Measurements from ENCODE around the gene SPAG8. TPM values are rescaled to one million over a fixed set of nuclear protein-coding genes. Genes with fewer than 3 reads are reported as not detected.

The SPAG8 gene
- total RNA-seq, 1 donor from 2014 or later = 0.21 TPM

DNA sequence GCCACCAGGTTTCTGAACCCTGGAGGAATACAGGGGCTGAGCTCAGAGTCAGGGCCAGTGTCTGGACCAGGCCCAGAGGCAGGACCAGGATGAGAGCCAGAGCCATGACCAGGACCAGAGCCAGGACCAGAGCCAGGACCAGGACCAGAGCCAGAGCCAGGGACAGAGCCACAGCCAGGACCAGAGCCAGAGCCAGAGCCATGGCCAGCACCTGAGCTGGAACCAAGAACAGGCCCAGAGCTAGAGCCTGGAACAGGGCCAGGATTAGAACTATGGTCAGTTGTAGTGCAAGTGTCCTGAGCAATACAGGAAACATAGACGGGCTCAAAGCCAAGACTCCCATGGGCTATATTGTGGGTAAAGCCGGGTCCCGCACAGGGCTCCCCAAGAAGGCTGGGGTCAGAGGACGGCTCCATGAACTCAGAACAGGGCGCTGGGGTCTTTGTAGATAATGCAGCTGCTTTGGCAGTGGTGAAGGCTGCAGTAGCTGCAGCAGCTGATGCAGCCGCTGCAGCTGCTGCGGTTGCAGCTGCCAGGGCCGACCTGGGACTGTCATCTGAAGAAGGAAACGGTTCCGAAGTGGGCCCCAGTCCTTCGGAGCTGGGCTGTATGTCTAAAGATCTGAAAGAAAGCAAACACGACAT, 559 bp downstream of the SPAG8 start:
- Mint-ChIP-seq H3K36me3 (ENCODE audit: low read depth) (peaks cover 12% of the 10 kb centered on the region), H3K27ac (peak overlapping the region; percentile 94), H3K4me1 (peaks cover 35% of the 10 kb centered on the region), H3K9me3 (peaks cover 3% of the 10 kb centered on the region), H3K27me3 (no peaks in the 10 kb centered on the region), H3K4me3 (peak overlapping the region; percentile 87)
- no peak for DNase-seq
- intact Hi-C loops (cut with micrococcal nuclease) = loop anchor here (1.0 to 10.0 kb wide), 6 partner anchors 13 to 697 kb away; partner anchors contain the start of genes ATOSB, CCDC107, RMRP and RNF38

DNA sequence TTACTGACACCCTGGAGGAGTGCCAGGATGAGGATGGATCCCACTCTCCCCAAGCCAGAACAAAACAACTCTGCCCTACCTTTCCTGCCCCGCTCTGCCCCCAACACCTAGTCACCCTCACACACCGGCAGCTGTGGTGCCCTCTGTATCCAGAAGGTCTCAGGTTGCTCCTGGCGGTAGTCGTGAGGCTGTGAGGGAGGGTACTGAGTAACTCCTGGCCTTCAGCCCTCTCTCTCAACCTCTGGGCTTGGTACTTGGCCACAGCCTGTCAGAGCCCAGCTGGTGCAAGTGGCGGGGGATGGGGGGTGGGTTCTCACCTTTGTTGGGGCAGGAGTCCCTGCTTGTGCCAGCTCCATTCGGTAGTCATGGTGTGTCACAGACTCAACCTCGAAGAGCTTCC, 1.9 kb downstream of the SPAG8 start:
- H3K4me1 Mint-ChIP-seq = peaks cover 32% of the 10 kb centered on the region

GRCh38 chr9:35808433-35808832, 3.6 kb downstream of the SPAG8 start:
- H3K4me1 Mint-ChIP-seq = peaks cover 24% of the 10 kb centered on the region
- intact Hi-C loops (cut with micrococcal nuclease) = no loop called here

More for the DNA sequence above, 1.9 kb downstream of the SPAG8 start:
- no peak overlapping the region for H3K27ac Mint-ChIP-seq
- no peak for DNase-seq
- intact Hi-C loops (cut with micrococcal nuclease) = loop anchor here (5.0 to 10.0 kb wide), 4 partner anchors 153 to 695 kb away; partner anchors contain the start of genes ATOSB, CCDC107, RMRP and RNF38
- peaks cover 20% of the 10 kb centered on the region for H3K36me3 Mint-ChIP-seq (ENCODE audit: low read depth)
- no peaks in the 10 kb centered on the region for H3K9me3 Mint-ChIP-seq
- no peaks in the 10 kb centered on the region for H3K27me3 Mint-ChIP-seq
- H3K4me3 Mint-ChIP-seq = no peak overlapping the region

DNA sequence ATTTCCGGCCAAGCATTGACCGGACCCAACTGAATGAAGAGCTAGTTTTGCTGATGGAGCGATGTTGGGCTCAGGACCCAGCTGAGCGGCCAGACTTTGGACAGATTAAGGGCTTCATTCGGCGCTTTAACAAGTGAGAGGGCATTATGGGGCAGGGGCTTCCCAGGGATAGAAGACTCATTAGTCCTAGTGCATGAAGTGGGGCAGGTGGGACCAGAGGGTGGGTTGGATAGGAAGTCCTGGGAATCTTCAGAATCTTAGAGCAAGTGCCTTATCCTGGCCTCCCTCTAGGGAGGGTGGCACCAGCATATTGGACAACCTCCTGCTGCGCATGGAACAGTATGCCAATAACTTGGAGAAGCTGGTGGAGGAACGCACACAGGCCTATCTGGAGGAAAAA, 6.0 kb downstream of the SPAG8 start:
- Mint-ChIP-seq H3K4me3 (no peak overlapping the region), H3K9me3 (no peaks in the 10 kb centered on the region), H3K27ac (peak overlapping the region; percentile 25), H3K36me3 (ENCODE audit: low read depth) (peaks cover 32% of the 10 kb centered on the region), H3K27me3 (no peaks in the 10 kb centered on the region), H3K4me1 (peaks cover 5% of the 10 kb centered on the region)
- no peak for DNase-seq
- intact Hi-C loops (cut with micrococcal nuclease) = no loop called here

More at GRCh38 chr9:35808433-35808832, 3.6 kb downstream of the SPAG8 start:
- H3K27me3 Mint-ChIP-seq = no peaks in the 10 kb centered on the region
- H3K9me3 Mint-ChIP-seq = no peaks in the 10 kb centered on the region
- DNase-seq = no peak
- no peak overlapping the region for H3K27ac Mint-ChIP-seq
- H3K36me3 Mint-ChIP-seq (ENCODE audit: low read depth) = peaks cover 21% of the 10 kb centered on the region
- H3K4me3 Mint-ChIP-seq = no peak overlapping the region

- Mint-ChIP-seq H3K27me3 (no peaks in the 10 kb centered on the region), H3K4me3 (no peak overlapping the region), H3K36me3 (ENCODE audit: low read depth) (peaks cover 37% of the 10 kb centered on the region), H3K9me3 (no peaks in the 10 kb centered on the region), H3K4me1 (peaks cover 16% of the 10 kb centered on the region), H3K27ac (no peak overlapping the region)
- no peak for DNase-seq
- intact Hi-C loops (cut with micrococcal nuclease) = no loop called here
Observed at GRCh38 chr9:35801328-35802128, 10.5 kb downstream of the SPAG8 start.

DNA sequence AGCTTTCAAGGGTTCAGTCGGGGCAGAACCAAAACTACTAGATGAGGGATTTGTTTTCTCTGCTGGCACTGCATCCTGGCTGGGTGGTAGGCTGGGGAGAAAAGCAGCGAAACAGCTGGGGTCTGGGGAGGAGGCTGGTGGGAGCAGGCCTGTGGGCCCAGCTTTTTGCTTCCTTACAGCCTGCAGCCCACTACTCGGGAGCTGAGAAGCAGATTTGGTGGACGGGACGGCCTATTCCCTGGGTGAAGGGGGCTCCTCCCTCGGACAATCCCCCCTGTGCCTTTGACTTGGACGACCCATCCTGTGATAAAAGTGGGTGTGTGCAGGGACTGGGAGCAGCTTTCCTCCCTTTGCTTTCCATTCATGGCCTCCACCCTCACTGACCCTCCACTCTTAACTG, 11.5 kb downstream of the SPAG8 start:
- no peak overlapping the region for H3K4me3 Mint-ChIP-seq
- intact Hi-C loops (cut with micrococcal nuclease) = no loop called here
- H3K4me1 Mint-ChIP-seq = peaks cover 16% of the 10 kb centered on the region
- no peaks in the 10 kb centered on the region for H3K27me3 Mint-ChIP-seq
- no peak for DNase-seq
- H3K27ac Mint-ChIP-seq = no peak overlapping the region
- peaks cover 29% of the 10 kb centered on the region for H3K36me3 Mint-ChIP-seq (ENCODE audit: low read depth)
- H3K9me3 Mint-ChIP-seq = no peaks in the 10 kb centered on the region

GRCh38 chr9:35798658-35799374, 13.2 kb downstream of the SPAG8 start:
- Mint-ChIP-seq H3K9me3 (no peaks in the 10 kb centered on the region), H3K27ac (peak overlapping the region; percentile 78), H3K4me1 (peaks cover 28% of the 10 kb centered on the region), H3K27me3 (no peaks in the 10 kb centered on the region), H3K4me3 (no peak overlapping the region), H3K36me3 (ENCODE audit: low read depth) (peaks cover 27% of the 10 kb centered on the region)
- DNase-seq = no peak
- intact Hi-C loops (cut with micrococcal nuclease) = loop anchor here (2.0 to 5.0 kb wide), 2 partner anchors 14 to 42 kb away; partner anchors contain the start of gene SPAG8

DNA sequence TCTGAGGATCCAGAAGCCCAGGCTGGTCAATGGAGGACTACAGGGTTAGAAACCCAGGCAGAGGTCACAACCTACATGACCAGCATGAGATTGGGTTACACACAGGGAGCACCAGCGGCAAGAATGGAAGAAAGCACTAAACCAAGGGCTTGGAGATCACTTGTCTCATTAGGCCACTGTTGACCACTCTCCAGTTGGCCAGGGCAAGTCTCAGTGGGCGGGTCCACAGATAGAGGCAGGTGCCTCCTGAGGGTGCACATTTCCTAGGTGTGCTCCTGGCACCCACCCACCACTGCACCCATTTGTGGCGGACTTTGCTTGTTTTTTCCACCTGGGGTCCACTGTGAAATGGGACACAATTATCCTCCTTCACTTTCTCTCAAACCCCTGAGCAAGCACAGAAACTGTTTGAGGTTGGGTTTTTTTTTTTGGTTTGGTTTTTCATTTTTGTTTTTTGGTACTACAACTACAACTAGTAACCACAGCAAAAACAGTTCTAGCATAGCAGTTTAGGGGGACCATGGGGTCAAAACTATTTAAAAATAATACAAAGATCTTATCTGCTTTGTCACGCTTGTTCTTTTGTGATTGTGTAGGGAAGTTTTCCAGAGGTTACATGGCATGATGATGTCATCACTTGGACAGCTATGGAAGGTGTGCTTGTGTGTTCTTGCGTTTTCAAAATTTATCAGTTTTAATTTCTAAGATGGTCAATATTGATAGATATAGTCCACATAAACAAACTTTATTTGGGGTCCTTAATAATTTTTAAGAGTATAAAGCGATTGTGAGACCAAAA, 14.6 kb downstream of the SPAG8 start:
- no peaks in the 10 kb centered on the region for H3K27me3 Mint-ChIP-seq
- intact Hi-C loops (cut with micrococcal nuclease) = loop anchor here (2.0 to 5.0 kb wide), 2 partner anchors 15 to 40 kb away; partner anchors contain the start of gene SPAG8
- peak overlapping the region; percentile 1 for H3K27ac Mint-ChIP-seq
- H3K36me3 Mint-ChIP-seq (ENCODE audit: low read depth) = peaks cover 27% of the 10 kb centered on the region
- no peaks in the 10 kb centered on the region for H3K9me3 Mint-ChIP-seq
- no peak for DNase-seq
- H3K4me1 Mint-ChIP-seq = peaks cover 31% of the 10 kb centered on the region
- H3K4me3 Mint-ChIP-seq = no peak overlapping the region

DNA sequence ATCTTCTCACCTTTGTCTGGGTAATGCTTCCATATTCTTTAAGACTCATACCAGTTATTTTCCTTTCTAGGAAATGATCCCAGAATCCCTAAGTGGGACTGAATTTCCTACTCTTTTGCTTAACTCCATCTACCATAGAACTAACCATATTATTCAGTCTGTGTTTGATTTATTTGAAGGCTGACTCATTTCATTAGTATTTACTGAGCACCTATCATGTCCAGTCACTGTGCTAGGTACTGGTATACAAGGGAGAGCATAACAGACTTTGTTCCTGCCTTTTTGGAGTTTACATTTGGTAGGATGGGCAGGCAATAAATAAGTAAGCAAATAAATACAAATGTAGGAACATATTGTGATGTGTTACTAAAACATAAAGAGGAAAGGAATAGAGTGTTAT, 16.4 kb downstream of the SPAG8 start:
- Mint-ChIP-seq H3K9me3 (no peaks in the 10 kb centered on the region), H3K4me1 (peaks cover 31% of the 10 kb centered on the region), H3K4me3 (no peak overlapping the region), H3K27ac (peak overlapping the region; percentile 16), H3K27me3 (no peaks in the 10 kb centered on the region), H3K36me3 (ENCODE audit: low read depth) (peaks cover 12% of the 10 kb centered on the region)
- DNase-seq = no peak
- intact Hi-C loops (cut with micrococcal nuclease) = loop anchor here (5.0 kb wide), 1 partner anchor 38 kb away; no protein-coding TSS in a partner anchor

DNA sequence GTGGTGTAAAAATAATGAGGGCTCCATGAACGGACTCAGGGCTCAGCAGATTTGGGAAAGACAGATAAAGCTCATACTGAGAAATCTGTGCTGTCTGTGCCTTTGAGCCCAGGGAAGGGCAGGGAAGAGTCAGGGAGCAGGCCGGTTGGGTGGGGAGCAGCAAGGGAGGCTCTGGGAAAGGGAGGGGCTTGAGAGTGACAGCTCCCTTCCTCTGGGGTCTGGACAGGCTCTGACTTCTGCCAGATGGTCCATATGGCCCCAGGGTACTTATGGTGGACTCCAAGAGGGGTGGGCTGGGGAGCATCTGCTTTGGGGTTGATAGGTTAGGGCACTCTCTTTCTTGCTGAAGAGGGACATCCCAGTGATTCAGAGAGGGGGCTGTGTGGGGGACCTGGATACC, 18.6 kb downstream of the SPAG8 start:
- no peak for DNase-seq
- Mint-ChIP-seq H3K9me3 (no peaks in the 10 kb centered on the region), H3K36me3 (ENCODE audit: low read depth) (peaks cover 4% of the 10 kb centered on the region), H3K27ac (no peak overlapping the region), H3K4me1 (peaks cover 27% of the 10 kb centered on the region), H3K27me3 (no peaks in the 10 kb centered on the region), H3K4me3 (no peak overlapping the region)
- intact Hi-C loops (cut with micrococcal nuclease) = no loop called here

- Mint-ChIP-seq H3K27ac (no peak overlapping the region), H3K36me3 (ENCODE audit: low read depth) (peaks cover 4% of the 10 kb centered on the region), H3K9me3 (no peaks in the 10 kb centered on the region), H3K27me3 (no peaks in the 10 kb centered on the region), H3K4me1 (peaks cover 25% of the 10 kb centered on the region), H3K4me3 (no peak overlapping the region)
- no peak for DNase-seq
- intact Hi-C loops (cut with micrococcal nuclease) = no loop called here
Observed at GRCh38 chr9:35792826-35793225, 19.2 kb downstream of the SPAG8 start.

DNA sequence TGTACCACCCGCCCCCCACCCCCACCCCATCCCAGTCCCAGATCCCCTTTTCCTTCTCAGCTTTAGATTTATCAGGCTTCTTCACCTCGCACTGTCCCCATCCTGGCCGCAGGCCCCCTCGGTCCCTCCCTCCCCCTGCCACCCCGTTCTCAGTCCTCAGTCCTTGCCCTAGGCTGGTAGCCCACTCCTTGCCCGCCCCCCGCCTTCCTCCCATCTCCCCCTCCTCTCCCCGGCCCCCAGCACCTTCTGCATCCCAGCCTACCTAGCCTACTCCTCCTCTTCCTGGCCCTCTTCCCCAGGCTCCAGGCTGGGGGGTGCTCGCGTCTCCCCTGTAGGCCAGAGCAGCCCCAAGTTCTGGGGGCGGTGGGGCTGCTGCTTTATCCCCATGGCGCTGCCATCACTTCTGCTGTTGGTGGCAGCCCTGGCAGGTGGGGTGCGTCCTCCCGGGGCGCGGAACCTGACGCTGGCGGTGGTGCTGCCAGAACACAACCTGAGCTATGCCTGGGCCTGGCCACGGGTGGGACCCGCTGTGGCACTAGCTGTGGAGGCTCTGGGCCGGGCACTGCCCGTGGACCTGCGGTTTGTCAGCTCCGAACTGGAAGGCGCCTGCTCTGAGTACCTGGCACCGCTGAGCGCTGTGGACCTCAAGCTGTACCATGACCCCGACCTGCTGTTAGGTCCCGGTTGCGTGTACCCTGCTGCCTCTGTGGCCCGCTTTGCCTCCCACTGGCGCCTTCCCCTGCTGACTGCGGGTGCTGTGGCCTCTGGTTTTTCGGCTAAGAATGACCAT, 19.8 kb downstream of the SPAG8 start:
- no peaks in the 10 kb centered on the region for H3K9me3 Mint-ChIP-seq
- intact Hi-C loops (cut with micrococcal nuclease) = no loop called here
- peaks cover 21% of the 10 kb centered on the region for H3K4me1 Mint-ChIP-seq

More for the DNA sequence above, 19.8 kb downstream of the SPAG8 start:
- DNase-seq = no peak
- no peaks in the 10 kb centered on the region for H3K27me3 Mint-ChIP-seq
- peaks cover 10% of the 10 kb centered on the region for H3K36me3 Mint-ChIP-seq (ENCODE audit: low read depth)
- H3K4me3 Mint-ChIP-seq = no peak overlapping the region
- no peak overlapping the region for H3K27ac Mint-ChIP-seq

Measured in activated CD4-positive, alpha-beta T cell treated with anti-CD3 and anti-CD28 coated beads, Interleukin-2, amount 10 ng/mL, durations not matched to agents 24 days and 14 days (primary cell).